GM21619 (cell line): ENCODE measurements around the gene NCEH1.
"Not testable (repeated sequence)": the region's sequence is repeated elsewhere in the genome, so short reads cannot be mapped to it uniquely, and the experiment has no call there.

Experiments used
- ATAC-seq: cut with Tn5 transposase; IDR thresholded peaks from one replicate; pipeline ENCODE4 v1.9.1; 2021; ENCODE audit not compliant: unreplicated experiment

Gene NCEH1

DNA sequence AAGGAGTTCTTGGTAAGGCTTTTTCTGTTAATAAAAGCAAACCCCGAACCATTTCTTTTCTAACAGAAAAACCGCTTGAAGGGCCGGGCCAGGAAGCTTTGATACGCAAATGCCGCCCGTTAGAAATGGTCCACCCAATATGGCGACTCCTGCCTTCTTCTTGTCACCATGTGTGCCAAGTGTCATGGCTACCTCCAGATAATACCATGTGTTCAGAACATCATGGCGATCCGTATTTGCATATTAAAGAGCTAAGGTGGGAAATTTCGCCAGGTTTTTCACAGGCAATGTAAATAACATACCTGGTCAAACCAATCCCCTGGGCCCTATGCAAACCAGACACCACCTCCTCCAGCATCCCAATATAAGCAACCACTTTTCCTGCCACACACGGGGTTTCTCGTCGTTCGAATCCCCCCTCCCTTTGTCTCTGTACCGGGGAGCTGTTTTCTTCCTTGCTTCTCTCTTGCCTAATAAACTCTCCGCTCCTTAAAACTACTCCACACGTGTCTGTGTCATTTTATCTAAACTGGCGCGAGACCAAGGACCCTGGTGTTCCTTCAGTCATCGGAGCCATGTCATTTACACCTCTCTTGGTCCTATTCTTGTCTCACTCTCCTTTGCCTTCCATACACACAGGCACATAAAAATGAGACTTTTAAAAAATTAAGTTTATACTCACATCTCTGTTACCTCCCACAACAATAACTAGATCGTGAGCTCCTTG, 34.5 kb downstream of the NCEH1 start:
- no peak for ATAC-seq

DNA sequence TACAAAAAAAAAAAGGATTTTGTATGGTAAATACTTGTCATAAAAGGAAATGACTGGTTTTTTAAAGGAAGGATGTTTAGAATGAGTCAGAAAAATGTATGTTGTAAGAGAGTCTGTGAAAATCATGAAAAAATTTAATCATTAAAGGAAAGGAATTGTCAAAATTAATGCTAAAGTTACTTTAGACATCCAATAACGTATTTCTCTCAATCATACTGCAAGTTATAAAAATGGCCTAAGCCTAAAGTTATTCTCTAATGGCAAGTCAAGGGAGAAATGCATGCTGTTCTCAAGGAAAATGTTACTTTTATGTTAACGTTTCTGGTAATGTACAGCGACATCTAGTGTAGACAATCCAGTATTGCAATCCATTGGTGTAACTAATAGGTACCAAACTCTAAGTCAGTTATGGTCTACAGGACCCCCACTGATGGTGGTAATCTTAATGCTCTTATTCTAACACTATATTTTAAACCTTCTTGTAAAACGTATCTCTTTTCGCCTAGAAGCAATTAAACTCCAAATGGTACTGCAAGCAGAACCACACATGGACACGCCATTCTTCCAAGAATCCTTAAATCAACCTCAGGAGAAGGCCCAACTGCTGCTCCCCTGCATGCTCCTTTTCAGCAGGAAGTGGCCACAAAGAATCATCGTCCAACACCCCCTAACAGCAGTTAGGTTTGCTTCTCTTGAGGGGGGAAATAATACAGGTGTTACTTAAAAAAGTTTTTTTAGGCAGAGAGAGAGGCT, 35.2 kb downstream of the NCEH1 start:
- ATAC-seq: no peak

DNA sequence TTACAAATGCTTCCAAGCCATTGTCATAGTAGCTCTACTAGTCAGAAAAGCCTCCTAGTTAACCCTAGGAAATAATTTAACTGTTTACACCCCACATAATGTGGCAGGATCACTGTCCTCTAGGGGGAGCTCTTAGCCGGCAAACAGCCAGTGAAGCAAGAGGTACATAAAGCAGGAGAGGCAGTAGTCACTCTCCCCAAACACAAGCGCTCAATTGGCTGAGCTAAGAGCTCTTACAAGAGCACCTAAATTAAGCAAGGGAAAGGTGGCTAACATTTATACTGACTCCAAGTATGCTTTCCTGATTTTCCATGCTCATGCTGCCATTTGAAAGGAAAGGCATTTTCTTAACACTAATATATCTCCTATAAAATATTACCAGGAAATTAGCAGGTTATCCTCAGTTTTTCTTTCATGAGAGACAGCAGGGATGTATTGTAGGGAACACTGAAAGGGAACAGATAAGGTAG, 37.6 kb downstream of the NCEH1 start:
- peak; percentile 79 for ATAC-seq

DNA sequence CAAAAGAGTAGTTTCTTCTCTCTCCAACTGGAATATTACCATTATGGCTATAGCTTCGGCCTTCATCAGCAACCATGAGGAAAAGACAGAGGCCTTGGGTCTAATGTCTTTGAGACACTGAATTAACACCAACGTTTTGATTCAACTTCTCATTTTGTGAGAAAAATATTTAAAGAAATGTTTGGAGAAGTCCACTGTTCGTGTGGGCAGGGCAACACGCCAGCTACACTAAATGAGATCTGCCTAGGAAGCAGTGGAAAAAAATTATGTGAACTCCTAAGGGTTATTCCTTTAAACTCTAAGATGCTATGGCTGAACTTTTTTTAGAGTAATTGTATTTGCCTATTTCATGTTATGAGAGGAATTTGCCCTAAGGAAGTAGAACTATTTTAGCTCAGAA, 41.8 kb downstream of the NCEH1 start:
- ATAC-seq: no peak

DNA sequence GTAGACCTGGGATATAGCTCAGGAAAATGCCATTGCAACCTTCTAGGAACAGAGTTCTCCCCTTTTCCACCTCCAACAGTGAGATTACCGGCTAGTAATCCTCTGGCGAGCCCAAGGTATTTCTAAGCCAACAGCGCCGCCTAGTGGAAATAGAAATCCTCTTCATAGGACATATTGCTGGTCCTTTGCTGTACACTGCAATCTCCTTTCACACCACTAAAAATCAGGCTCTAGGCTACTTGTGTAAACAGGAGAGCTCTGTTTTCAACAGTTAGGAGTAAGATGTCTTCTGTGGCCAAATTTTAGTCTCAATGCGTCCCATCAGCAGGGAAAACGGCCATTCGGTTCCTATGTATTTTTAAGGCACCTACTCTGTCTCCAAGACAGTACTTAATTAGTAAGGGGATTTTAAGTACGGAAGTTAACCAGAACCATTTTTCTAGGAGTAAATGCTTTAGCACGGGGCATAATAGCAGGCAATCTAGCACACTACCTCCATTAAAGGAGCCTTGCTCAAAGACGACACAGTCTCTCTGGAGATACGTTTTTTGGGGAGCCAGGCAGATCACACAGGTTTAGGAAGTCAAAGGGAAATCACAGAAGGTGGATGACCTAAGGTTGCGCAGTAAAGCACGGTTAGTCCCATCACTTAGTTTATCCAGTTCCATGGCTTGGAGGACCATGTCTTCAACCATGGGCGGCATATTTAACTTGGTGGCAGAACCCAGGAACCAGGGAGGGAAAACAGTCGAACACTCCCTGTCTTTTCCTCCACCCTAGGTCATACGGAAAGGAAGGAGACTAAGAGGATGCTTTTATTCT, 43.8 kb downstream of the NCEH1 start:
- peak; percentile 99 for ATAC-seq

DNA sequence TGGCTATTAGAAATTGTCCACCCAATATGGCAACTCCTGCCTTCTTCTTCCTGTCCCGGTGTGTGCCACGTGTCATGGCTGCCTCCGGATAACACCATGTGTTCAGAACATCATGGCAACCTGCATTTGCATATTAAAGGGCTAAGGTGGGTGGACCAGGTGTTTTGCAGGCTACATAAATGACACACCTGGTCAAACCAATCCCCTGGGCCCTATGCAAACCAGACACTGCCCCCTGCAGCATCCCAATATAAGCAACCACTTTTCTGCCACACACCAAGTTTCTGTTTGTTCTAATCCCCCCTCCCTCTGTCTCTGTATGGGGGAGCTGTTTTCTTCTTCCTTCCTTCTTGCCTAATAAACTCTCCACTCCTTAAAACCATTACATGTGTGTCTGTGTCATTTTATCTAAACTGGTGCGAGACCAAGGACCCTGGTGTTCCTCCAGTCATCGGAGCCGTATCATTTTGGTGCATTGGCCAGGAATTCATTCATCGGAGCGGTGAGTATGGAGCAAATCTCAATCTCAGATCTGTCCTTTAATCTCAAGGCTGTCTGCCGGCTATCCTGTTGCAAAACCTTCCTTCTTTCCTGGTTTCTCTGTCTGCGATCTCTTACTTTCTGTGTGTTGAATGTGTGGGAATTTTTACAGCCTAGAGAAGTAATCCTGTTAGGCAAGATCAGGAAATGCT, 44.5 kb downstream of the NCEH1 start:
- no peak for ATAC-seq

DNA sequence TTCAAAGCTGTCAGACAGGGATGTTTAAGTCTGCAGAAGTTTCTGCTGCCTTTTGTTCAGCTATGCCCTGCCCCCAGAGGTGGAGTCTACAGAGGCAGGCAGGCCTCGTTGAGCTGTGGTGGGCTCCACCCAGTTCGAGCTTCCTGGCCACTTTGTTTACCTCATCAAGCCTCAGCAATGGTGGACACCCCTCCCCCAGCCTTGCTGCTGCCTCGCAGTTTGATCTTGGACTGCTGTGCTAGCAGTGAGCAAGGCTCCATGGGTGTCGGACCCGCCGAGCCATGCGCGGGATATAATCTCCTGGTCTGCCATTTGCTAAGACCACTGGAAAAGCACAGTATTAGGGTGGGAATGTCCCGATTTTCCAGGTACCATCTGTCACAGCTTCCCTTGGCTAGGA, 45.4 kb downstream of the NCEH1 start:
- ATAC-seq: not testable (repeated sequence)

DNA sequence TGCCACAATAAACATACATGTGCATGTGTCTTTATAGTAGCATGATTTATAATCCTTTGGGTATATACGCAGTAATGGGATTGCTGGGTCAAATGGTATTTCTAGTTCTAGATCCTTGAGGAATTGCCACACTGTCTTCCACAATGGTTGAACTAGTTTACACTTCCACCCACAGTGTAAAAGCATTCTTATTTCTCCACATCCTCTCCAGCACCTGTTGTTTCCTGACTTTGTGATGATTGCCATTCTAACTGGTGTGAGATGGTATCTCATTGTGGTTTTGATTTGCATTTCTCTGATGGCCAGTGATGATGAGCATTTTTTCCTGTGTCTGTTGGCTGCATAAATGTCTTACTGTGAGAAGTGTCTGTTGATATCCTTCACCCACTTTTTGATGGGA, 50.4 kb downstream of the NCEH1 start:
- not testable (repeated sequence) for ATAC-seq

DNA sequence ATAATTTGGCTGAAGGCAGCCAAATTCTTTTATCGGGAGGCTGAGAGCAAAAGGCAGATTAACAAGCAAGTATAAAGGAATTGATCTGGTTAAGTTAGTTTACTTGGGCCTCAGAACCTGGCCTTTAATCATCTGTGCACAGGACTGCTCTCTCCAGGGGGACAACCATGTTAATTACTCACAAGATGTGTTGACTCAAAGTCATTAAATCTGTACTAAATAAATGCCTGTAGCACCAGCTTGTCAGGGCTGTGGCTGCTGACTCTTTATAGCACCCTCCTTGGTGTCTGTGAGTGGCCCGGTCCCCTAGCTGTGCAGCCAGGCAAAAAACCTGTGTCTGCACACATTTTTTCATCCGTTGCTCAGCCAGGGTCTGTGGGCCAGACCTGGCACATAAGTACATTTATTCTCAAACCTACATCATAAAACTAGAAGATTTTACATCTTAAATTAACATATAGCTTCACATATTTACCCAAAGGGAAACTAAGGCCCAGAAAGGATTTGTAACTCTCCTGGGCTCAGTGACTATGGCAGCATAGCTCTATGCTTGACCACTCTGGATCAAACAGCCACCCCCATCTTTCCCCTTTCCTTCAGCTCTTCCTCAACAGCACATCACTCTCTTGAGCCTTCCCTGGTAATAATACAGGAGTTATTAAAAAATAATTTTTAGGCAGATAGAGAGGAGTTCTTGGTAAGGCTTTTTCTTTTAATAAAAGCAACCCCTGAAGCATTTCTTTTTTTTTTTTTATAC, 51.4 kb downstream of the NCEH1 start:
- ATAC-seq: no peak

DNA sequence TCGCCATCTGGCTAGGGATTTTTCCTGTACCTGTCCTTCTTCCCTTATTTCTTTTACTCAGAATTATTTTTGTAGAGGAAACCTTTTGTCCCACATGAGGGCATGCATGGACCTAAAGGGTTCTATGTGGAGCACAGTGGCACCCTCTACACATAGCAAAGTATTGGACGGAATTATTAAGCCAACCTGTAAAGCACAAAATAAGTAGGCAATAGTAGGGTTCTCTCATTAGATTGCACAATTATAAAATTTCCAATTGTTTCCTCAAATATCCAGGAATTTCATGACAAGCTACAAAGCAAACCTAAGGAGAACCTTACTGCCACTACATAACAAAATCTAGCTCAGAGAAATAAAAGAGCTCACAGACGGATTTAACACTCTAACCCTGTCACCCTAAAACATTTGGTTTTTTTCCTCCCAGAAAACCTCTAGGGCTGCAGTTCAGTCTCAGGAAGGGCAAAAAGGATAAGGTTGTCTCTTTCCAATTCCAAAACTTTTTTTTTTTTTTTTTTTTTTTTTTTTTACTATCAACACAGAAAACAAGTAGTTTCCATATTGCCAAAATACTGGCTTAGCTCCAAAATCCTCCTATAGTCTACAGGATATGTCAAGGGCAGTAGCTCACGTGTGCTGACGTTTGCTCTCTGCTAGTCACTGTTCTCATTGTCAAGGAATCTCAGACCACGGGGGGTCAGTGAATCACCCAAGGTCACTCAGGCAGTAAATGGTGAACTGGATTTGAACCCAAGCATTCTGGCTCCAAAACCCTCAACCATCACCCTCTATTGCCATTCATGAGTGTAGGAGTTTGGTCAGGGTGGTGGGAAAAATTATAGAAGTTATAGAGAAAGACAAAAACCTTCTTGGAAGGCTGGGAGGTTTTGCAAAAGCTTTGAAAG, 52.3 kb downstream of the NCEH1 start:
- no peak for ATAC-seq

DNA sequence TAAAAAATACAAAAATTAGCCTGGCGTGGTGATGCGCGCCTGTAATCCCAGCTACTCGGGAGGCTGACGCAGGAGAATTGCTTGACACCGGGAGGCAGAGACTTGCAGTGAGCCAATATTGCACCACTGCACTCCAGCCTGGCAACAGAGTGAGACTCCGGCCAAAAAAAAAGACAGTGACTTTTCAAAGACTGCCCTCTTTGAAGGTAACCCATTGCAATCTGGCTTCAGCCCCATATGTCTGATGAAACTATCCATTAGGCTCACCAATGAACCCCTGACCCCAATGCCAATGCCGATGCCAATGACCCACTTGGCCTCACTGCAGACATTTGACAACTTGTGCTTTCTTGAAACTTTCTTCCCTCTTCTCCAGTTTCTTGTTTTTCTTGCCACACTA, 54.3 kb downstream of the NCEH1 start:
- ATAC-seq: no peak

DNA sequence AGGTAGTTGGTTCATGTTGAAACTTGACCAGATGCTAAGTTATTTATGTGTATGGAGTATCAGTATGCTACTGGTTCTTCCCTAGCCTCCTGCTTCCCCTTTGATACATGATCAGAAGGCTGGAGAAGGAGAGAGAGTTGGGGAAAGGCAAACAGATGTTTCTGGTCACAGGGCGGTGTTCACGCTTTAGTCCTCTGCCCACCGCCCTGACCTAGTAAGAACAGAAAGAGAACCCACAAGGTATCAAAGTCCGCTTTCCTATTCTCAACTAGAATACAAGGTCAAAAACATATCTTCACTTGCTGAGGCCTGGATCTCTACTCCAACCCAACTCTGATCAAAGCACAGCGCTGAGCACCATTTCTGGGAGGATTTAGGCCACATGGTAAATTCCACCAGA, 55.5 kb downstream of the NCEH1 start:
- ATAC-seq: no peak

DNA sequence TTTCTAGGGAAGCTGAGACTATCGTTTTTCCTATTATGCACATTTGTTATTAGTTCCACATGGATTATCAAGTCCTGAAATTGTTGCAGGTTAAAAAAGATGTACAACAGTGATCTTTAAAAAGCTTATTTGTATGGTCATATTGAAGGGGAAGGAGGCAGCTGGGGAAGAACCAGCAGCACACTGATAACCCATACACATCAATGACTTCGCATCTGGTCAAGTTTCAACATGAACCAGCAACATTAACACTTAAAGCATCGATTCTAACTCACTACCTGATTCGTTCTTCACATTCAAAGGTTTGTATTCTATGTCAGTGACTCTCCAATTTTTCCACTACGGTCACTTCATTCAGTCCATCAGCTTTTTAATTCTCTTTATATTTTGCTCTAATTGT, 56.4 kb downstream of the NCEH1 start:
- no peak for ATAC-seq

DNA sequence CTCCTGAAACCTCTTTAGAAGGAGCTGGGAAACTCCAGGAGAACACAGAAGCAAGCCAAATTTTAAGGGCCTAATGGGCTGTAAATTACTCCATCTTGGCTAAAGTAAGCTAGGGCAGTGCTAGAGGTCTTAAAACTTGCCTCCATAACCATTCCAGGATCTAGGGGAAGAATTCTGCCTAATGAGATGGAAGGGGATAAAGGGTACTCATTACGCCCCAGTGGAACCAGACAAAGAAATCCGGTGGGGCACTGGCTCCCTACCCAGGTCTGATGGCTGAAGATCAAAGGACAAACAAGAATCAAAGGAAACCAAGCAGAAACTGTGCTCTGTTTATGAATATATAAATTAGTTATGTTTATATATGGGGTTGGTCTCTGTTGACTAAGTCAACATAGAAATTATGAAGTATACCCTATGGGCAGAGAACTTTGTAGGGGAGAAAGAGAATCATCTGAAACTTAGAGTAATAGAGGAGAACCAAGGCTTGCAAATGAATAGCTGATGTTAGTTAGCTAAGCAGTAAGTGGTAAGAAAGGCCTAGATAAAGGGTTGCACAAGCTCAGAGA, 57.8 kb downstream of the NCEH1 start:
- ATAC-seq: no peak

DNA sequence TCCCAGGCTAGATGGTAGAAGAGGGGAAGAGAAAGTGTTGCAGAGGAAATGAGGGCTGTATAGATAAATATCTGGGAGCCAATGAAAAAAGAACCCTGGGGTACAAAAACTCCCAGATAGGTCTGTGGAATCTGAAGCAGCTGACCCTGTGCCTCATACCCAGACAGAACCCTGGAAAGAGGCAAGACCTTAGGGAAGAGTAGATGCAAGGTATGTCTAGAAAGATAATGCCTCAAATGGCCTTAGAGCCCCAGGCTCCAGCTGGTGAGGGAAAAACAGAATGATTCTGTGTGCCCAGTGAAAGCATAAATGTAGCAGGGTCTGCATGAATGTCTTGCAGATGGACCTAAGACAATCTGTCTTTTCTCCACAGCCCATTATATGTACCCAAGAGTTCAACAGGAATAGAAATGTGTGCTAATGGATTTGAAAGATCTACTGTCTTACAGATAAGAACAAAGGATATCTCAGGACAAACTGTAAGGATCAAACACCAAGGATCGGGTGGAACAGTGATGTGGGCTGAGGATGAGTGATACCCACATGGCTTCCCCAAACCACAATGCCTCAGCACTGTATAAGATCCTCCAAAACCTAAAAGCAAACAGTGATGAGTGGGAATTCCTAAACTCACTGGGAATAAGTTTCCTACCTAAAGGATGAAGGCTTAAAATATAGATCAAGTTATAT, 58.8 kb downstream of the NCEH1 start:
- no peak for ATAC-seq

DNA sequence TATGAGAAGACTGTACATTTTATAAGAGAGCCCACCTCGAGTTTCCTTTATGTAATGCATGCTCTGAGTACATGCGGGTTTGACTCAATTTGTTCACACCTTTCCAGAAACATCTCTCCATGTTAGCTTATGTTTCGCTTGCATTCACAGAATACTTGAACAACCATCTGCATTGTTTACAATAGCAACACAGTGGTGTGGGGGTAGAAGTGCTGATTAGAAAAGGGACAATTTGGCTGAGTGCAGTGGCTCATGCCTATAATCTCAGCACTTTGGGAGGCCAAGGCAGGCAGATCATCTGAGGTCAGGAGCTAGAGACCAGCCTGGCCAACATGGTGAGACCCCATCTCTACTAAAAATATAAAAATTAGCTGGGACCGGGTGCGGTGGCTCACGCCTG, 60.9 kb downstream of the NCEH1 start:
- no peak for ATAC-seq

DNA sequence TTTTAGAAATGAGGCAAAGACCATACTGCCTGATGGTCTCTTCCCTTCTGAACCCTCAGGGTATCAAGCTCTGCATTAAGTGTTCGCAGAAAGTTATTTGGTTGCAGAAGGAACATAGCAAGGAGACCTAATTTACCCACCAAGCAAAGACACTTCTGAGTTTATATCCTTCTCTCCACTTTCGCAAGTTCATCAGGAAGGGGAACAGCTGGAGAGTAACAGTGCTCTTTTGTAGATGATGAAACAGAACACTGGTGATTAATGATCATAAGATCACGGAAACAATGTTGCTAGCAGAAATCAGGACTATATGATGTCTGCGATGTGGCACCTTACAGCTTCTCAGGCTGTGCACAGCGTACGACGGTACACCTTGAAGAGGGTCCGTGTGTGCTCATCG, 62.1 kb downstream of the NCEH1 start:
- no peak for ATAC-seq

DNA sequence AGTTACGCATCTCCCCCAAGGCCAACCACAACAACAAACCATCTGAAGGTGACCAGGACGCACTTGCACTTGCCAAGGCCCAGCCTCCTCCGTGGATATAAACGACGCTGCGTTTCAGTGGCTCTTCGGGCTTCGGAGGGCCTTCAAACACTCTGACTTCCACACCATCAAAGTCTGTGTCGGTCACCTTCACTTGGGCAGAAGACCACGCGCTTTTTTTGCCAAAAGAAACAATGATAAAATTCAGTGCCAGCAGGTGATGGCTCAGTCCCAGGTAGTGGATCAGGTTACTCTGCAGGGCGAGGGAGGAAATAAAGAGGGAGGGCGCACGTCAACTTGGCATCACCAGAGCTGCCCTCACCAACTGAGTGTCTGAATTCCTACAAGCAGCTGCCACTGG, 63.0 kb downstream of the NCEH1 start:
- ATAC-seq: no peak
